Activated effector memory CD4-positive, alpha-beta T cell treated with Interleukin-2 at 50 U/mL for 16 hours (primary cell): ENCODE data around the gene COL28A1.
"Not testable (repeated sequence)": the region's sequence is repeated elsewhere in the genome, so short reads cannot be mapped to it uniquely, and the experiment has no call there.

Experiments
- DNase-seq: peaks from one replicate; pipeline ENCODE4 v3.0.0-alpha.2; 2020

COL28A1 gene

GRCh38 chr7:7408001-7408770 is 127.5 kb downstream of the COL28A1 start:
- no peak for DNase-seq

GRCh38 chr7:7405461-7405860 is 130.2 kb downstream of the COL28A1 start:
- DNase-seq: no peak

GRCh38 chr7:7399707-7400106 is 136.0 kb downstream of the COL28A1 start:
- no peak for DNase-seq

GRCh38 chr7:7395785-7396184 is 139.9 kb downstream of the COL28A1 start:
- DNase-seq: no peak

- not testable (repeated sequence) for DNase-seq
These were observed 147.5 kb downstream of the COL28A1 start for GRCh38 chr7:7388164-7388563.

GRCh38 chr7:7385421-7385820 is 150.3 kb downstream of the COL28A1 start:
- DNase-seq: no peak

GRCh38 chr7:7384228-7384627 is 151.4 kb downstream of the COL28A1 start:
- DNase-seq: no peak

- no peak for DNase-seq
These were observed 160.1 kb downstream of the COL28A1 start for GRCh38 chr7:7375538-7375937.

- no peak for DNase-seq
These were observed 165.6 kb downstream of the COL28A1 start for GRCh38 chr7:7370076-7370475.

GRCh38 chr7:7369134-7369533 is 166.5 kb downstream of the COL28A1 start:
- no peak for DNase-seq

GRCh38 chr7:7354674-7355073 is 181.0 kb downstream of the COL28A1 start:
- no peak for DNase-seq

- DNase-seq: no peak
These were observed 182.8 kb downstream of the COL28A1 start for GRCh38 chr7:7352845-7353244.

- DNase-seq: no peak
These were observed 183.8 kb downstream of the COL28A1 start for GRCh38 chr7:7351832-7352231.

- no peak for DNase-seq
These were observed 184.5 kb downstream of the COL28A1 start for GRCh38 chr7:7351156-7351555.

GRCh38 chr7:7349156-7349555 is 186.5 kb downstream of the COL28A1 start:
- DNase-seq: no peak

GRCh38 chr7:7347045-7347444 is 188.6 kb downstream of the COL28A1 start:
- no peak for DNase-seq

GRCh38 chr7:7344583-7344982 is 191.1 kb downstream of the COL28A1 start:
- DNase-seq: no peak

- DNase-seq: no peak
These were observed 199.8 kb downstream of the COL28A1 start for GRCh38 chr7:7335909-7336308.

GRCh38 chr7:7335215-7335614 is 200.5 kb downstream of the COL28A1 start:
- DNase-seq: no peak

GRCh38 chr7:7333610-7334009 is 202.1 kb downstream of the COL28A1 start:
- DNase-seq: no peak

- DNase-seq: no peak
These were observed 204.2 kb downstream of the COL28A1 start for GRCh38 chr7:7331523-7331922.

GRCh38 chr7:7330997-7331396 is 204.7 kb downstream of the COL28A1 start:
- DNase-seq: no peak

GRCh38 chr7:7329326-7329725 is 206.3 kb downstream of the COL28A1 start:
- no peak for DNase-seq

GRCh38 chr7:7327423-7327822 is 208.2 kb downstream of the COL28A1 start:
- no peak for DNase-seq

GRCh38 chr7:7324698-7325097 is 211.0 kb downstream of the COL28A1 start:
- DNase-seq: no peak
